ENCODE data around the gene ANTXR2. TPM values are rescaled to one million over a fixed set of nuclear protein-coding genes. Genes with fewer than 3 reads are reported as not detected.

ANTXR2 gene
- total RNA-seq, 5 donors from 2014 or later (not counting 1 experiment from before 2014, with no cell fraction given), result 45.1 to 64.3 (median 48.2) TPM

DNA sequence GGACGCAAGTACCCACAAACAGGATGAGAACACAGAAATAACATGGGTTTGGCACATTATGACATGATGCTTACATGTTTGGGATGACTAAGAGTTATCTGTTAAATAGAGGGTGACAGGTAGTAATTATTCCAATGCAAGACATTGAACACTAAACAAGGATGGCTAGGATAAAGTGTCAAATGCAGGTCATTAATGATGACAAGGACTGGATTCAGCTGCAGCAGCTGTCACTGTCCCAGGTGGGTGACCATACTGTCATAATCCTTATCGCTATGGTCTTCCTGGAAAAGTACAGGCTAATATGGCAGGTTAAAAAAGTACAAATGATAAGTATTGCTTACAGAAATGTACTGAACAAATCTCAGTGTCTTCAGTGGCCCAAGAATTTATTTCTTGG lies 123.9 kb downstream of the ANTXR2 start:
- Histone ChIP-seq H3K27me3 (replicated peaks in 1 of 2; ENCODE audit: control insufficient read depth in 2 of 2, extremely low read depth in 1 of 2, insufficient read depth in 2 of 2, low read length in 1 of 2) (no peaks in the 10 kb centered on the region), H3K4me1 (ENCODE audit: control insufficient read depth in 1 of 2, extremely low read depth in 1 of 2, insufficient read depth in 2 of 2, low read length in 2 of 2) (no peaks in the 10 kb centered on the region), H3K4me3 (ENCODE audit: control insufficient read depth in 1 of 2, extremely low read depth in 1 of 2, low read length in 1 of 2) (no peak overlapping the region), H3K36me3 (ENCODE audit: control insufficient read depth in 2 of 2, extremely low read depth in 1 of 2, insufficient read depth in 1 of 2, low read length in 1 of 2) (no peaks in the 10 kb centered on the region), H3K9me3 (no peaks in the 10 kb centered on the region), H3K27ac (ENCODE audit: low read length) (no peak overlapping the region)
- peaks cover 18% of the 10 kb centered on the region for H3K36me3 Mint-ChIP-seq
- ATAC-seq (replicated peaks in 1 of 4) (no peak), DNase-seq (no peak)
- H3K9me3 Mint-ChIP-seq, result no peaks in the 10 kb centered on the region
- H3K27ac Mint-ChIP-seq, result no peak overlapping the region
- ChIA-PET CTCF (no interaction called here), POLR2A (no interaction called here)
- no peak overlapping the region for H3K4me3 Mint-ChIP-seq
- H3K27me3 Mint-ChIP-seq, result no peaks in the 10 kb centered on the region
- peaks cover 11 to 18% (median 15%) of the 10 kb centered on the region in 3 donors for H3K4me1 Mint-ChIP-seq
- 100% methylated on average over 1 of the region's 2 CpGs for WGBS (ENCODE audit: insufficient coverage)

DNA sequence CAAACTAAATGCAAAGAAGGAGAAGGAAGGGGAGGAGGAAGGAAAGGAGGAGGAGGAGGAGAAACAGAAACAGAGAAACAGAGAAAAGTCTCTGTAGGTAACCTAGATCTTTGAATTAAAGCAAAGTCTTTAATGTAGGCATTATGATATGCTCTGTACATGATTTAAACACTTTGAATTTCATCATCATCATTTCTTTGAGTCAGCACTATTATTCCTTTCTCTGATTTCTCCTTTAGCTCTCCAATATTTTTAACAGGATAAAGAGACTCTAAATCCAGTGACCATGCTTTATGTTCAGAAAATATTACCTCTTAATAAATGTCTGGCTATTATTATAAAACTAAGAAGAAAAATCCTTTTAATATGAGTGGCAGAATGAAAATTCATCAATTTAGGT lies 124.3 kb downstream of the ANTXR2 start:
- ChIA-PET POLR2A (no interaction called here), CTCF (interaction anchor here in 1 of 2 donors (0.6 kb wide), 1 partner anchor 111 kb away, joined by 4 read pairs; no protein-coding TSS in a partner anchor)
- H3K4me3 ChIP-seq (ENCODE audit: control insufficient read depth in 1 of 2, extremely low read depth in 1 of 2, low read length in 1 of 2), result no peak overlapping the region
- no peaks in the 10 kb centered on the region for H3K9me3 ChIP-seq
- ATAC-seq (replicated peaks in 1 of 4) (no peak), DNase-seq (no peak)
- H3K27ac ChIP-seq (ENCODE audit: low read length), result no peak overlapping the region
- Mint-ChIP-seq H3K27ac (no peak overlapping the region), H3K9me3 (no peaks in the 10 kb centered on the region), H3K36me3 (peaks cover 18% of the 10 kb centered on the region), H3K4me3 (no peak overlapping the region), H3K27me3 (no peaks in the 10 kb centered on the region), H3K4me1 (peaks cover 11 to 18% (median 15%) of the 10 kb centered on the region in 3 donors)
- H3K36me3 ChIP-seq (ENCODE audit: control insufficient read depth in 2 of 2, extremely low read depth in 1 of 2, insufficient read depth in 1 of 2, low read length in 1 of 2), result no peaks in the 10 kb centered on the region
- no peaks in the 10 kb centered on the region for H3K4me1 ChIP-seq (ENCODE audit: control insufficient read depth in 1 of 2, extremely low read depth in 1 of 2, insufficient read depth in 2 of 2, low read length in 2 of 2)
- H3K27me3 ChIP-seq (replicated peaks in 1 of 2; ENCODE audit: control insufficient read depth in 2 of 2, extremely low read depth in 1 of 2, insufficient read depth in 2 of 2, low read length in 1 of 2), result no peaks in the 10 kb centered on the region

DNA sequence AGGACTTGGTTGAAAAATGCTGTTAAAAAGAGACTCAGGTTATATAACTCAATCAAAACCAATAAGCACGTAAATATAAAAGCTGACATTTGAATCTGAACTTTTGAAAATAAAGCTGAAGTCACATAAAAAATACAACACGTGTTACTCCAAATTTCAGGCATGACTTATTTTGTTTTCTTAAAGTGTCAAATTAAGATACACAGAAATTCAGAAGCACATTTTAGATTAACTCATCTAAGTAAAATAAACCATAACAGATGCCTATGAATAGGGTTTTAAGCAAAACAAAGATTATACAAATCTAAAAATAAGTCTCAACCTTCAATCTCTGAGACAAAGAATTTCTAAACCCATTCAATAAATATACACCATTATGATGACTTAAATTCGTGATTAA lies 124.8 kb downstream of the ANTXR2 start:
- peaks cover 11 to 18% (median 15%) of the 10 kb centered on the region in 3 donors for H3K4me1 Mint-ChIP-seq
- no peaks in the 10 kb centered on the region for H3K27me3 Mint-ChIP-seq
- no peak overlapping the region for H3K27ac Mint-ChIP-seq
- peaks cover 18% of the 10 kb centered on the region for H3K36me3 Mint-ChIP-seq
- ChIA-PET CTCF (interaction anchor here in 1 of 2 donors (0.6 kb wide), 2 partner anchors 102 to 111 kb away, joined by 3 to 4 read pairs; no protein-coding TSS in a partner anchor), POLR2A (no interaction called here)
- no peak for DNase-seq
- Histone ChIP-seq H3K9me3 (no peaks in the 10 kb centered on the region), H3K36me3 (ENCODE audit: control insufficient read depth in 2 of 2, extremely low read depth in 1 of 2, insufficient read depth in 1 of 2, low read length in 1 of 2) (no peaks in the 10 kb centered on the region), H3K4me3 (ENCODE audit: control insufficient read depth in 1 of 2, extremely low read depth in 1 of 2, low read length in 1 of 2) (no peak overlapping the region), H3K27ac (ENCODE audit: low read length) (no peak overlapping the region), H3K27me3 (replicated peaks in 1 of 2; ENCODE audit: control insufficient read depth in 2 of 2, extremely low read depth in 1 of 2, insufficient read depth in 2 of 2, low read length in 1 of 2) (no peaks in the 10 kb centered on the region), H3K4me1 (ENCODE audit: control insufficient read depth in 1 of 2, extremely low read depth in 1 of 2, insufficient read depth in 2 of 2, low read length in 2 of 2) (no peaks in the 10 kb centered on the region)
- no peaks in the 10 kb centered on the region for H3K9me3 Mint-ChIP-seq
- no CpG with 5 or more reads among the region's 3 CpGs for WGBS (ENCODE audit: insufficient coverage)
- no peak overlapping the region for H3K4me3 Mint-ChIP-seq
- no peak for ATAC-seq (replicated peaks in 1 of 4)

DNA sequence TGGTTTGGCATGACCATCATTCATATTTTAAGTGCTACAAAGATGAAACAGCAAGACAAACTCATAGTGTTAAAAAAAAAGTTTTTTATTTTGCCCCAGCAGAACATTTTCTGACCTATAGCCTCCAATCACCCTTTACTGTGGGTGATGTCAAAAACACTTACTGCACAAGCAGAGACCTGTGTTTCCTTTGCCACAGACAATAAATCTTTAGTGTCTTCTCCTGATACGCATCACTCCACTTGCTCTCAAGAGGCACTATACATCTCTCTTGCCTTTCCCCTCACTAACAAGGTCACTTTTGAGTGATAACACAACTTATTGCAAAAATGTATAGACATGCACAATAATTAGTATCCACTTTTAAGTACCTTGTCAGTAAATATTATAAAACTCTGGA lies 125.6 kb downstream of the ANTXR2 start:
- H3K4me1 Mint-ChIP-seq, result peaks cover 11 to 18% (median 15%) of the 10 kb centered on the region in 3 donors
- Histone ChIP-seq H3K36me3 (ENCODE audit: control insufficient read depth in 2 of 2, extremely low read depth in 1 of 2, insufficient read depth in 1 of 2, low read length in 1 of 2) (no peaks in the 10 kb centered on the region), H3K4me1 (ENCODE audit: control insufficient read depth in 1 of 2, extremely low read depth in 1 of 2, insufficient read depth in 2 of 2, low read length in 2 of 2) (no peaks in the 10 kb centered on the region), H3K4me3 (ENCODE audit: control insufficient read depth in 1 of 2, extremely low read depth in 1 of 2, low read length in 1 of 2) (no peak overlapping the region), H3K27me3 (replicated peaks in 1 of 2; ENCODE audit: control insufficient read depth in 2 of 2, extremely low read depth in 1 of 2, insufficient read depth in 2 of 2, low read length in 1 of 2) (no peaks in the 10 kb centered on the region), H3K9me3 (no peaks in the 10 kb centered on the region), H3K27ac (ENCODE audit: low read length) (no peak overlapping the region)
- peaks cover 18% of the 10 kb centered on the region for H3K36me3 Mint-ChIP-seq
- ChIA-PET CTCF (interaction anchor here in 1 of 2 donors (0.6 kb wide), 1 partner anchor 635 kb away, joined by 11 read pairs; no protein-coding TSS in a partner anchor), POLR2A (no interaction called here)
- no peak overlapping the region for H3K4me3 Mint-ChIP-seq
- WGBS (ENCODE audit: insufficient coverage), result no CpG with 5 or more reads among the region's 1 CpG
- no peaks in the 10 kb centered on the region for H3K27me3 Mint-ChIP-seq
- DNase-seq, result no peak
- no peak overlapping the region for H3K27ac Mint-ChIP-seq
- ATAC-seq (replicated peaks in 1 of 4), result no peak
- H3K9me3 Mint-ChIP-seq, result no peaks in the 10 kb centered on the region

DNA sequence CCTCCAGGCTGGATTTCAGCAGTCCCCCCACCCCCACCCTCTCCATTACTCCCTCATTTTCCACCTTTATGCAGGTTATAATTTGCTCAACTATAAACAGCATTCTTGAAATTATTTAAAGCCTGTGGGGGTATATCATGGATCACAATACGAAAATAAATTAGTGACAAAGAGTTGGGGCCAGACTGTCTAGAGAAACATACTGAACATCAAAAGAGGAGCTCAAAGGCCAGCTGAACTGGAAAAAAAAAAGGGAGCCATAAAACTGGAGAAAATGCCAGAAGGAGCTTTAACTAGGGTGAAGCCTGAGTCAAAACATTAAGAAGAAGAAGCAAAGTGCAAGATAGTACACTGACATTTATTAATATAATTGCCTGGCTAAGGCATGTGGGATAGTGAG lies 137.8 kb downstream of the ANTXR2 start:
- no peaks in the 10 kb centered on the region for H3K36me3 ChIP-seq (ENCODE audit: control insufficient read depth in 2 of 2, extremely low read depth in 1 of 2, insufficient read depth in 1 of 2, low read length in 1 of 2)
- no peak overlapping the region for H3K27ac ChIP-seq (ENCODE audit: low read length)
- ChIA-PET POLR2A (interaction anchor here in 1 of 2 donors (0.7 kb wide), 1 partner anchor 78 kb away, joined by 3 read pairs; no protein-coding TSS in a partner anchor), CTCF (no interaction called here)
- Mint-ChIP-seq H3K4me1 (no peaks in the 10 kb centered on the region), H3K9me3 (no peaks in the 10 kb centered on the region), H3K27me3 (no peaks in the 10 kb centered on the region), H3K27ac (no peak overlapping the region), H3K36me3 (peaks cover 8% of the 10 kb centered on the region), H3K4me3 (no peak overlapping the region)
- no peaks in the 10 kb centered on the region for H3K4me1 ChIP-seq (ENCODE audit: control insufficient read depth in 1 of 2, extremely low read depth in 1 of 2, insufficient read depth in 2 of 2, low read length in 2 of 2)
- DNase-seq, result no peak
- no peaks in the 10 kb centered on the region for H3K27me3 ChIP-seq (replicated peaks in 1 of 2; ENCODE audit: control insufficient read depth in 2 of 2, extremely low read depth in 1 of 2, insufficient read depth in 2 of 2, low read length in 1 of 2)
- no peak for ATAC-seq (replicated peaks in 1 of 4)
- no CpG with 5 or more reads among the region's 1 CpG for WGBS (ENCODE audit: insufficient coverage)
- H3K4me3 ChIP-seq (ENCODE audit: control insufficient read depth in 1 of 2, extremely low read depth in 1 of 2, low read length in 1 of 2), result no peak overlapping the region
- no peaks in the 10 kb centered on the region for H3K9me3 ChIP-seq

DNA sequence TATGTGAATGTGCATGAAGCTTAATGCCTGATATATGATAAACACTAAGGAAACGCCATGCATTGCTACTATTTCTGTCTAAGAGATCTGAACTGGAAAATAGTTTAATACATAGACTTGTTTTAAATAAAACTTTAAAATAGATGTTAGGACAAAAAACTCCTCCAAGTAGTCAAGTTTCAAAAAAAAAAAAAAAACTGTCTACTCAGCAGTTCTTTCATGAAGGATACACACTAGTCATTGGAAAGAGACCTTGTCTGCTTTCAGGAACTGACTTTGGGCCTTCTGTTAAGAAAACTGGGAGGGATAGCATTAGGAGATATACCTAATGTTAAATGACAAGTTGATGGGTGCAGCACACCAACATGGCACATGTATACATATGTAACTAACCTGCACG lies 138.4 kb downstream of the ANTXR2 start:
- no peak overlapping the region for H3K27ac ChIP-seq (ENCODE audit: low read length)
- ATAC-seq (replicated peaks in 1 of 4) (no peak), DNase-seq (no peak)
- Mint-ChIP-seq H3K36me3 (peaks cover 8% of the 10 kb centered on the region), H3K4me3 (no peak overlapping the region), H3K27ac (no peak overlapping the region), H3K9me3 (no peaks in the 10 kb centered on the region), H3K4me1 (no peaks in the 10 kb centered on the region), H3K27me3 (no peaks in the 10 kb centered on the region)
- WGBS (ENCODE audit: insufficient coverage), result no CpG with 5 or more reads among the region's 2 CpGs
- POLR2A ChIA-PET, result interaction anchor here in 1 of 2 donors (0.7 kb wide), 1 partner anchor 78 kb away, joined by 3 read pairs; no protein-coding TSS in a partner anchor
- H3K4me1 ChIP-seq (ENCODE audit: control insufficient read depth in 1 of 2, extremely low read depth in 1 of 2, insufficient read depth in 2 of 2, low read length in 2 of 2), result no peaks in the 10 kb centered on the region
- CTCF ChIA-PET, result no interaction called here
- no peaks in the 10 kb centered on the region for H3K9me3 ChIP-seq
- H3K27me3 ChIP-seq (replicated peaks in 1 of 2; ENCODE audit: control insufficient read depth in 2 of 2, extremely low read depth in 1 of 2, insufficient read depth in 2 of 2, low read length in 1 of 2), result no peaks in the 10 kb centered on the region
- no peaks in the 10 kb centered on the region for H3K36me3 ChIP-seq (ENCODE audit: control insufficient read depth in 2 of 2, extremely low read depth in 1 of 2, insufficient read depth in 1 of 2, low read length in 1 of 2)
- no peak overlapping the region for H3K4me3 ChIP-seq (ENCODE audit: control insufficient read depth in 1 of 2, extremely low read depth in 1 of 2, low read length in 1 of 2)

DNA sequence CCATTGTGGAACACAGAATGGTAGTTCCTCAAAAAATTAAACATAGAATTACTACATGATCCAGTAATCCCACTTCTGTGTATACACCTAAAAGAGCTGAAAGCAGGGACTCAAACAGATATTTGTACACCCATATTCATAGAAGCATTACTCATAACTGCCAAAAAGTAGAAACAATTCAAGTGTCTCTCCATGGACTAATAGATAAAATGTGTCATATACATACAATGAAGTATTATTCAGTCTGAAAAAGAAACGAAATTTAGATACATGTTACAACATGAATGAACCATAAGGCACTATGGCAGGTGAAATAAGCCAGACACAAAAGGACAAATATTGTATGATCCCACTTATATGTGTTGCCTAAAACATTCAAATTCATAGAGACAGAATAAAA lies 145.1 kb downstream of the ANTXR2 start:
- no peaks in the 10 kb centered on the region for H3K9me3 ChIP-seq
- no peak overlapping the region for H3K27ac Mint-ChIP-seq
- H3K4me1 ChIP-seq (ENCODE audit: control insufficient read depth in 1 of 2, extremely low read depth in 1 of 2, insufficient read depth in 2 of 2, low read length in 2 of 2), result no peaks in the 10 kb centered on the region
- no peak overlapping the region for H3K4me3 Mint-ChIP-seq
- no peak overlapping the region for H3K27ac ChIP-seq (ENCODE audit: low read length)
- no peaks in the 10 kb centered on the region for H3K27me3 Mint-ChIP-seq
- peaks cover 0 to 3% of the 10 kb centered on the region in 2 donors for H3K36me3 ChIP-seq (ENCODE audit: control insufficient read depth in 2 of 2, extremely low read depth in 1 of 2, insufficient read depth in 1 of 2, low read length in 1 of 2)
- no CpG with 5 or more reads among the region's 1 CpG for WGBS (ENCODE audit: insufficient coverage)
- no peak overlapping the region for H3K4me3 ChIP-seq (ENCODE audit: control insufficient read depth in 1 of 2, extremely low read depth in 1 of 2, low read length in 1 of 2)
- DNase-seq, result no peak
- H3K9me3 Mint-ChIP-seq, result no peaks in the 10 kb centered on the region
- H3K36me3 Mint-ChIP-seq, result peaks cover 6% of the 10 kb centered on the region
- no peak for ATAC-seq (replicated peaks in 1 of 4)
- ChIA-PET CTCF (no interaction called here), POLR2A (interaction anchor here in 1 of 2 donors (0.6 kb wide), 1 partner anchor 95 kb away, joined by 3 read pairs; no protein-coding TSS in a partner anchor)
- H3K27me3 ChIP-seq (replicated peaks in 1 of 2; ENCODE audit: control insufficient read depth in 2 of 2, extremely low read depth in 1 of 2, insufficient read depth in 2 of 2, low read length in 1 of 2), result no peaks in the 10 kb centered on the region
- peaks cover 0 to 3% (median 0%) of the 10 kb centered on the region in 3 donors for H3K4me1 Mint-ChIP-seq

Measured in T-cell (primary cell).